Measurements from ENCODE around the gene TEK.

- TF ChIP-seq CTCF (conservative IDR thresholded peaks at IDR 0.05) (no peak), ZFX (IDR thresholded peaks at IDR 0.05) (no peak)
Observed at GRCh38 chr9:27125030-27125429, 16.0 kb downstream of the TEK start.
